ENCODE measurements around the gene PDLIM7. TPM values are rescaled to one million over a fixed set of nuclear protein-coding genes. Genes with fewer than 3 reads are reported as not detected.

The PDLIM7 gene
- polyA plus RNA-seq, 1 donor (not counting 4 experiments of a cell fraction or from before 2014, with no cell fraction given): 48.5 TPM

- FAIRE-seq: no peak
- Histone ChIP-seq H4K20me1 (ENCODE audit: control insufficient read depth, extremely low read depth, insufficient read depth, low read length) (no peaks in the 10 kb centered on the region), H3K27me3 (ENCODE audit: control insufficient read depth, extremely low read depth, insufficient read depth, low read length) (no peaks in the 10 kb centered on the region), H3K79me2 (ENCODE audit: control insufficient read depth, insufficient read depth, low read length) (peaks cover 29% of the 10 kb centered on the region), H3K27ac (ENCODE audit: control insufficient read depth, insufficient read depth, low read length) (peak overlapping the region; percentile 68), H3K4me3 (ENCODE audit: control insufficient read depth in 2 of 3, extremely low read depth in 1 of 3, insufficient read depth in 2 of 3, low read depth in 1 of 3, low read length in 3 of 3) (peak overlapping the region; percentile 65 to 80 (median 77)), H3K36me3 (ENCODE audit: control insufficient read depth in 2 of 2, extremely low read depth in 1 of 2, insufficient read depth in 2 of 2, low read length in 2 of 2) (peaks cover 36 to 48% of the 10 kb centered on the region in 2 experiments), H3K9ac (ENCODE audit: control insufficient read depth, extremely low read depth, insufficient read depth, low read length) (peak overlapping the region; percentile 85), H3K4me1 (ENCODE audit: control insufficient read depth, extremely low read depth, insufficient read depth, low read length) (peaks cover 15% of the 10 kb centered on the region), H3K9me3 (ENCODE audit: control insufficient read depth, low read depth, low read length) (no peaks in the 10 kb centered on the region), H2AFZ (ENCODE audit: control insufficient read depth, low read length) (no peak overlapping the region), H3K4me2 (ENCODE audit: control insufficient read depth, extremely low read depth, insufficient read depth, low read depth, low read length) (peak overlapping the region; percentile 88), H3K9me1 (ENCODE audit: control insufficient read depth, extremely low read depth, insufficient read depth, low read length) (no peaks in the 10 kb centered on the region)
- DNase-seq (ENCODE audit: low read depth, low spot score): no peak
- dilution Hi-C loops (cut with MboI; ENCODE audit: extremely low pct_ligation_motif_present, low sequenced_read_pairs): no loop called here
- TF ChIP-seq CTCF (optimal IDR thresholded peaks at IDR 0.05 in 1 of 3, IDR thresholded peaks at IDR 0.05 in 1 of 3, conservative IDR thresholded peaks at IDR 0.05 in 1 of 3; ENCODE audit: extremely low read depth in 1 of 3, insufficient read depth in 2 of 3, low read length in 3 of 3) (no peak), EZH2 (IDR thresholded peaks at IDR 0.05; ENCODE audit: low read length) (no peak)
Measured at GRCh38 chr5:177515580-177515979, 18.2 kb upstream of the PDLIM7 start.

- H3K27ac ChIP-seq (ENCODE audit: control insufficient read depth, insufficient read depth, low read length): no peak overlapping the region
- TF ChIP-seq CTCF (optimal IDR thresholded peaks at IDR 0.05 in 1 of 3, IDR thresholded peaks at IDR 0.05 in 1 of 3, conservative IDR thresholded peaks at IDR 0.05 in 1 of 3; ENCODE audit: extremely low read depth in 1 of 3, insufficient read depth in 2 of 3, low read length in 3 of 3) (no peak), EZH2 (IDR thresholded peaks at IDR 0.05; ENCODE audit: low read length) (no peak)
- no peak for DNase-seq (ENCODE audit: low read depth, low spot score)
- no peak overlapping the region for H3K4me2 ChIP-seq (ENCODE audit: control insufficient read depth, extremely low read depth, insufficient read depth, low read depth, low read length)
- H3K27me3 ChIP-seq (ENCODE audit: control insufficient read depth, extremely low read depth, insufficient read depth, low read length): no peaks in the 10 kb centered on the region
- no peak overlapping the region for H3K9ac ChIP-seq (ENCODE audit: control insufficient read depth, extremely low read depth, insufficient read depth, low read length)
- H3K4me3 ChIP-seq (ENCODE audit: control insufficient read depth in 2 of 3, extremely low read depth in 1 of 3, insufficient read depth in 2 of 3, low read depth in 1 of 3, low read length in 3 of 3): no peak overlapping the region
- H3K79me2 ChIP-seq (ENCODE audit: control insufficient read depth, insufficient read depth, low read length): peaks cover 28% of the 10 kb centered on the region
- H3K36me3 ChIP-seq (ENCODE audit: control insufficient read depth in 2 of 2, extremely low read depth in 1 of 2, insufficient read depth in 2 of 2, low read length in 2 of 2): peaks cover 34 to 48% of the 10 kb centered on the region in 2 experiments
- no peaks in the 10 kb centered on the region for H4K20me1 ChIP-seq (ENCODE audit: control insufficient read depth, extremely low read depth, insufficient read depth, low read length)
- H3K9me1 ChIP-seq (ENCODE audit: control insufficient read depth, extremely low read depth, insufficient read depth, low read length): no peaks in the 10 kb centered on the region
- H3K9me3 ChIP-seq (ENCODE audit: control insufficient read depth, low read depth, low read length): no peaks in the 10 kb centered on the region
- FAIRE-seq: no peak
- no peak overlapping the region for H2AFZ ChIP-seq (ENCODE audit: control insufficient read depth, low read length)
- H3K4me1 ChIP-seq (ENCODE audit: control insufficient read depth, extremely low read depth, insufficient read depth, low read length): peaks cover 15% of the 10 kb centered on the region
- dilution Hi-C loops (cut with MboI; ENCODE audit: extremely low pct_ligation_motif_present, low sequenced_read_pairs): no loop called here
Measured at GRCh38 chr5:177514541-177514940, 17.1 kb upstream of the PDLIM7 start.
